HepG2 (cell line): ENCODE measurements around the gene LRRC4C. TPM values are rescaled to one million over a fixed set of nuclear protein-coding genes. Genes with fewer than 3 reads are reported as not detected.

Experiments used
- ATAC-seq: fragments of 200-7000 bp; cut with Tn5 transposase; 3 replicates; pipeline ENCODE4 v1.9.1; 2020; ENCODE audit warnings: mild to moderate bottlenecking, moderate library complexity
- Bru-seq: library from RNA; stranded (reverse); fragments of 400-500 nt; gene quantifications from one replicate; lab custom pipeline; 2021; lab: Mats Ljungman, UMichigan
- BruChase-seq, 2 experiments: library from RNA; stranded (reverse); fragments of 400-500 nt; gene quantifications; one replicate each; lab custom pipeline; 2021; lab: Mats Ljungman, UMichigan
- BruUV-seq: library from RNA; stranded (reverse); fragments of 400-500 nt; replicated peaks from 2 replicates; lab custom pipeline; 2021; lab: Mats Ljungman, UMichigan
- CTCF ChIA-PET: fragments of 300-600 bp; formaldehyde crosslinking; extraction: SDS; loops from one replicate; lab custom pipeline; 2021; ENCODE audit warnings: low total read pairs, inconsistent platforms, low intra/inter-chr PET ratio; lab: Yijun Ruan, JAX
- POLR2A ChIA-PET: fragments of 350-600 bp; sonication (Branson Sonifier 250); formaldehyde crosslinking; loops from one replicate; lab custom pipeline; 2020; ENCODE audit warnings: antibody characterized with exemption, inconsistent platforms; lab: Yijun Ruan, JAX
- DNase-seq: peaks from one replicate; pipeline ENCODE4 v3.0.0-alpha.2; 2015; ENCODE audit warnings: low spot score
- FAIRE-seq: peaks from 3 replicates; lab custom pipeline; 2011; peaks lifted over from hg19 to GRCh38; lab: Jason Lieb, UNC
- H2AFZ ChIP-seq: one replicate; pipeline ENCODE4 v1.6.1; 2011; ENCODE audit warnings: low read length, inconsistent platforms
- H3K27ac ChIP-seq: fragments of 300-600 bp; 3 replicates; pipeline ENCODE4 v1.8.0; 2011; ENCODE audit warnings: mixed run types, mild to moderate bottlenecking, mixed read lengths, low read length, inconsistent platforms; ENCODE audit not compliant: insufficient read depth; ENCODE audit errors: extremely low read length
- H3K27me3 ChIP-seq, 2 experiments: fragments of 200-600 bp in 1 of 2; 2 replicates in 1 of 2; 3 replicates in 1 of 2; pipeline versions ENCODE4 v1.6.0 to v1.8.0; 2011; ENCODE audit warnings: low read length in 2 of 2, mild to moderate bottlenecking in 2 of 2, moderate library complexity in 2 of 2, inconsistent platforms in 1 of 2; ENCODE audit not compliant: insufficient read depth in 2 of 2, control insufficient read depth in 1 of 2
- H3K36me3 ChIP-seq, 2 experiments: fragments of 200-600 bp in 1 of 2; replicated peaks in 1 of 2; 2 replicates in 1 of 2; 3 replicates in 1 of 2; pipeline versions ENCODE4 v1.5.1 to v1.8.0; 2011; ENCODE audit warnings: low read length in 2 of 2, inconsistent platforms in 1 of 2; ENCODE audit not compliant: insufficient read depth in 2 of 2, control insufficient read depth in 1 of 2
- H3K4me1 ChIP-seq: 2 replicates; pipeline ENCODE4 v1.5.1; 2012; ENCODE audit warnings: low read length, inconsistent platforms; ENCODE audit not compliant: insufficient read depth
- H3K4me2 ChIP-seq: 2 replicates; pipeline ENCODE4 v1.6.0; 2011; ENCODE audit warnings: low read depth, low read length, inconsistent platforms
- H3K4me3 ChIP-seq, 3 experiments: fragments of 200-600 bp in 1 of 3; sonication (generic), shearing (Covaris generic) in 1 of 3; replicated peaks in 1 of 3; 2 replicates each; pipeline ENCODE4 v1.5.1; 2011 to 2016; ENCODE audit warnings: low read length in 3 of 3, inconsistent platforms in 2 of 3, low read depth in 2 of 3, mild to moderate bottlenecking in 2 of 3, control low read depth in 1 of 3, mixed read lengths in 1 of 3; ENCODE audit not compliant: insufficient read depth in 1 of 3
- H3K79me2 ChIP-seq: one replicate; pipeline ENCODE4 v1.6.1; 2011; ENCODE audit warnings: low read length, inconsistent platforms; ENCODE audit not compliant: insufficient read depth
- H3K9ac ChIP-seq: 2 replicates; pipeline ENCODE4 v1.6.0; 2011; ENCODE audit warnings: mild to moderate bottlenecking, low read depth, low read length, inconsistent platforms; ENCODE audit not compliant: insufficient read depth
- H3K9me3 ChIP-seq: 2 replicates; pipeline ENCODE4 v1.5.1; 2012; ENCODE audit warnings: mild to moderate bottlenecking, low read length
- H4K20me1 ChIP-seq: 2 replicates; pipeline ENCODE4 v1.6.0; 2011; ENCODE audit warnings: inconsistent platforms, mild to moderate bottlenecking, low read length, moderate library complexity; ENCODE audit not compliant: insufficient read depth
- JUND ChIP-seq: sonication (generic); formaldehyde crosslinking; IDR thresholded peaks from 2 replicates; pipeline ENCODE4 v1.8.0; 2022; ENCODE audit warnings: mild to moderate bottlenecking, missing genetic modification reagents
- KDM6A ChIP-seq: IDR thresholded peaks from 2 replicates; pipeline ENCODE4 v1.6.1; 2016; ENCODE audit warnings: low read depth
- ONECUT2 ChIP-seq: sonication (generic); formaldehyde crosslinking; IDR thresholded peaks from 2 replicates; pipeline ENCODE4 v1.4.0; 2020; ENCODE audit warnings: missing genetic modification reagents
- RBAK ChIP-seq: sonication (generic); formaldehyde crosslinking; IDR thresholded peaks from 2 replicates; pipeline ENCODE4 v1.5.1; 2020; ENCODE audit warnings: mild to moderate bottlenecking, missing genetic modification reagents
- ZNF34 ChIP-seq: sonication (generic); formaldehyde crosslinking; IDR thresholded peaks from 2 replicates; pipeline ENCODE4 v1.4.0; 2020; ENCODE audit warnings: mild to moderate bottlenecking, missing genetic modification reagents, borderline replicate concordance
- WGBS: methylation state at CpG from one replicate; pipeline ENCODE4 v1.1.6; 2017; ENCODE audit warnings: low lambda C conversion rate; 5-methylcytosine and 5-hydroxymethylcytosine counted together
- in situ Hi-C: cut with HindIII; loops from 2 replicates; pipeline ENCODE4 v1.10.0; 2017; ENCODE audit warnings: low pct_unique_long_range_greater_than_20kb; ENCODE audit not compliant: extremely low pct_ligation_motif_present
- intact Hi-C: fragments of 100-400 bp; cut with micrococcal nuclease; formaldehyde crosslinking; loops from one replicate; pipeline ENCODE4 v1.10.0; 2022; ENCODE audit not compliant: unreplicated experiment
- long read RNA-seq, 2 experiments: library from RNA in 1 of 2; library from polyadenylated mRNA in 1 of 2; stranded (forward) in 1 of 2; unstranded in 1 of 2; transcript quantifications; one replicate each; pipeline ENCODE4 v2.0.0, GENCODE V29; 2019 to 2022
- polyA minus RNA-seq, 3 experiments: library from RNA; depleted of rRNA, polyadenylated mRNA; stranded (reverse); fragments of >200 nt; gene quantifications; 2 replicates each; pipeline ENCODE4 v1.2.3, GENCODE V29; 2011; ENCODE audit warnings: low replicate concordance in 1 of 3
- polyA plus RNA-seq, 8 experiments: library from polyadenylated mRNA; depleted of rRNA in 3 of 8; stranded (reverse) in 7 of 8; unstranded in 1 of 8; fragments of >200 nt; fragmentation: Illumina TruSeq in 4 of 8; extraction: Trizol in 4 of 8; gene quantifications; 2 replicates each; pipeline versions ENCODE4 v1.2.1 to v1.2.3, GENCODE V29; 2011 to 2016; ENCODE audit warnings: low read depth in 4 of 8, missing spikeins in 1 of 8, mixed read lengths in 1 of 8; ENCODE audit not compliant: insufficient read depth in 1 of 8
- total RNA-seq, 5 experiments: library from RNA; depleted of rRNA; stranded (reverse); fragments of >200 nt; fragmentation: Illumina TruSeq; extraction: Trizol; gene quantifications; 2 replicates each; pipeline ENCODE4 v1.2.3, GENCODE V29; 2016; ENCODE audit warnings: low read depth in 1 of 5
- TF ChIP-seq, protein P1 (sequence below): sonication (generic); formaldehyde crosslinking; IDR thresholded peaks from 2 replicates; pipeline ENCODE4 v1.4.0; 2020; ENCODE audit warnings: mild to moderate bottlenecking, missing genetic modification reagents

LRRC4C gene
- not detected in 2 replicates for total RNA-seq (2016; rRNA removed; fragmentation: Illumina TruSeq; extraction: Trizol)
- not detected in 2 replicates for total RNA-seq (2016; cell fraction: cytosol; rRNA removed; fragmentation: Illumina TruSeq; extraction: Trizol; ENCODE audit: low read depth)
- not detected in 2 replicates for total RNA-seq (2016; cell fraction: insoluble cytoplasmic fraction; rRNA removed; fragmentation: Illumina TruSeq; extraction: Trizol)
- total RNA-seq (2016; cell fraction: membrane; rRNA removed; fragmentation: Illumina TruSeq; extraction: Trizol), result not detected in 2 replicates
- total RNA-seq (2016; cell fraction: nucleus; rRNA removed; fragmentation: Illumina TruSeq; extraction: Trizol), result not detected in 2 replicates
- not detected in 2 replicates for polyA plus RNA-seq (2011; rRNA removed)
- not detected in 2 replicates for polyA plus RNA-seq (2011; cell fraction: cytosol; rRNA removed)
- not detected in 2 replicates for polyA plus RNA-seq (2011; cell fraction: nucleus; rRNA removed)
- not detected in 2 replicates for polyA plus RNA-seq (2012)
- polyA plus RNA-seq (2016; cell fraction: cytosol; fragmentation: Illumina TruSeq; extraction: Trizol; ENCODE audit: low read depth), result not detected in 2 replicates
- polyA plus RNA-seq (2016; cell fraction: insoluble cytoplasmic fraction; fragmentation: Illumina TruSeq; extraction: Trizol; ENCODE audit: low read depth), result not detected in 2 replicates
- polyA plus RNA-seq (2016; cell fraction: membrane; fragmentation: Illumina TruSeq; extraction: Trizol; ENCODE audit: low read depth), result not detected in 2 replicates
- not detected in 2 replicates for polyA plus RNA-seq (2016; cell fraction: nucleus; fragmentation: Illumina TruSeq; extraction: Trizol; ENCODE audit: insufficient read depth, low read depth)
- polyA minus RNA-seq (2011; rRNA and poly(A)+ RNA removed; ENCODE audit: low replicate concordance), result not detected in 2 replicates
- not detected in 2 replicates for polyA minus RNA-seq (2011; cell fraction: cytosol; rRNA and poly(A)+ RNA removed)
- polyA minus RNA-seq (2011; cell fraction: nucleus; rRNA and poly(A)+ RNA removed), result not detected in 2 replicates
- Bru-seq, nascent RNA, result percentile 0 among the genes with signal in this experiment
- percentile 0 among the genes with signal in this experiment for BruChase-seq, experiment 1, labeled RNA remaining after a 6-hour chase
- percentile 0 among the genes with signal in this experiment for BruChase-seq, experiment 2, labeled RNA remaining after a 2-hour chase
- long read RNA-seq, experiment 1, result 0 reads
- long read RNA-seq, experiment 2, result 0 reads

DNA sequence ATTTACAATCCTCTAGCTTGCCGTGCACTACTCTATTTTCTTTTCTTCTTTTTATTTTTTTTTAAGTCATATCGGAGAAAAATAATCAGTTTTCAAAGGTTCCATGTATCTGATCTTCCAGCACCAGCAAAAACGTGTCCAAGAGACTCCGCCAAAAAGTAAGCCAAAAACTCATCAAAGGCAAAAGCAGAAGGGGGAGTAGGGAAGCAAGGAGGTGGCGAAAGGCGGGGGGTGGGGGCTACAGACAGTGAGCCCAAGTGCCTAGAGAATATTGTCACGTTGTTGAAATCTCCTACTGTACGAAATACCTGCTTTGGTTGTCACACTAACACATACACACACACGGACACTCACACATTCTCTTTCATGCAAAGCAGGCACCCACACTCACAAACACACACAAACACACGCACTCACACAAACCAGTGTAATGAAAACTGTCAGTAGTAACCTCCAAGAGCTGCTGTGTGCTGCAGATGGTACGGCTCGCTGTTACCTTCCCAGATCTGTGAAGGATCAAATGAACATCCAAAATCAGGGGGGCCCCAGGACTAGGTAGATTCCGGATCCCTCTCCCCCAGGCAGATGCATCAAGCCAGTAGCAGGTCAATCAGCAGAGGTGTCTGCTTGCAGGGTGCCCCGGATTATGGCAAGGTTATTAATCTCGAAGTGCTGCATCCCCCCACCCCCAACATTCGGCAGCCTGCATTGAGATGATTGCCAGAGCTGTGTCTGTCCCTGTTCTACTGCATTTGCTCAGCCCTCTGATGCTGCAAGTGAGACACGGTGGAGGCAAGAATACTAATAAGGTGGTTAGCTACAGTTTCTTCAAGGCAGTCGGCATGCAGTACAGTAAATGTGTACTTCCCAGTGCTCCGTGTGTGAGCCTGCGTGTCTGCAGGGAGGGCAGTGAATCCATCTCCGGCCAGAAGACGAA, at the start of gene LRRC4C:
TSS of gene LRRC4C (minus strand) at position 188 of the 937 bp plus-strand sequence.
- no peaks in the 10 kb centered on the region for H3K4me1 ChIP-seq
- H3K9me3 ChIP-seq, result no peaks in the 10 kb centered on the region
- in situ Hi-C loops, result loop anchor here (5.0 to 25.0 kb wide), 2 partner anchors 1063 to 1828 kb away; no protein-coding TSS in a partner anchor
- no peak within 1 kb of the TSS for H3K4me2 ChIP-seq
- ATAC-seq, result no peak
- no peak within 1 kb of the TSS for H3K4me3 ChIP-seq
- no peaks in the 10 kb centered on the region for H3K79me2 ChIP-seq
- intact Hi-C loops, result no loop called here
- WGBS, result 5% methylated on average over 16 of the region's 22 CpGs
- FAIRE-seq, result no peak
- ChIA-PET CTCF (no interaction called here), POLR2A (no interaction called here)
- H3K27me3 ChIP-seq, result no peaks in the 10 kb centered on the region; a peak in 1 of 5 replicates
- H3K9ac ChIP-seq, result no peak within 1 kb of the TSS
- no peak within 1 kb of the TSS for H2AFZ ChIP-seq
- no TSS peak for BruUV-seq
- H3K27ac ChIP-seq, result no peak within 1 kb of the TSS
- no peaks in the 10 kb centered on the region for H4K20me1 ChIP-seq
- no peak for DNase-seq
- no peaks in the 10 kb centered on the region for H3K36me3 ChIP-seq
- TF ChIP-seq ONECUT2 (CRISPR knock-in tag) (no peak), RBAK (CRISPR knock-in tag) (no peak), ZNF34 (CRISPR knock-in tag) (no peak), JUND (CRISPR knock-in tag) (no peak), KDM6A (CRISPR knock-in tag) (no peak)
- TF ChIP-seq, protein P1, sequence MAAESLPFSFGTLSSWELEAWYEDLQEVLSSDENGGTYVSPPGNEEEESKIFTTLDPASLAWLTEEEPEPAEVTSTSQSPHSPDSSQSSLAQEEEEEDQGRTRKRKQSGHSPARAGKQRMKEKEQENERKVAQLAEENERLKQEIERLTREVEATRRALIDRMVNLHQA (CRISPR knock-in tag), result no peak
